Nephron (organoid): ENCODE data around the gene PARVG.

Experiments used
- H3K27ac Mint-ChIP-seq, 3 experiments: 2 replicates each; pipeline ENCODE4 v1.8.0; 2020; ENCODE audit warnings: mixed read lengths in 3 of 3, mild to moderate bottlenecking in 2 of 3, moderate library complexity in 1 of 3
- H3K27me3 Mint-ChIP-seq: 2 replicates; pipeline ENCODE4 v1.8.0; 2021; ENCODE audit warnings: low read depth, mild to moderate bottlenecking, moderate library complexity, mixed read lengths
- H3K36me3 Mint-ChIP-seq: 2 replicates; pipeline ENCODE4 v1.8.0; 2020; ENCODE audit warnings: low read depth, mixed read lengths
- H3K4me1 Mint-ChIP-seq: 2 replicates; pipeline ENCODE4 v1.8.0; 2020; ENCODE audit warnings: mixed read lengths
- H3K4me3 Mint-ChIP-seq, 3 experiments: 2 replicates each; pipeline ENCODE4 v1.8.0; 2020; ENCODE audit warnings: mild to moderate bottlenecking in 3 of 3, mixed read lengths in 3 of 3, moderate library complexity in 2 of 3
- H3K9me3 Mint-ChIP-seq: 2 replicates; pipeline ENCODE4 v1.8.0; 2020; ENCODE audit warnings: mixed read lengths
- CTCF ChIP-seq, 3 experiments: fragments of 200-600 bp; sonication (generic); IDR thresholded peaks; one replicate each; pipeline ENCODE4 v1.5.0; 2021; ENCODE audit warnings: antibody characterized with exemption in 3 of 3; ENCODE audit not compliant: unreplicated experiment in 3 of 3

The PARVG gene

DNA sequence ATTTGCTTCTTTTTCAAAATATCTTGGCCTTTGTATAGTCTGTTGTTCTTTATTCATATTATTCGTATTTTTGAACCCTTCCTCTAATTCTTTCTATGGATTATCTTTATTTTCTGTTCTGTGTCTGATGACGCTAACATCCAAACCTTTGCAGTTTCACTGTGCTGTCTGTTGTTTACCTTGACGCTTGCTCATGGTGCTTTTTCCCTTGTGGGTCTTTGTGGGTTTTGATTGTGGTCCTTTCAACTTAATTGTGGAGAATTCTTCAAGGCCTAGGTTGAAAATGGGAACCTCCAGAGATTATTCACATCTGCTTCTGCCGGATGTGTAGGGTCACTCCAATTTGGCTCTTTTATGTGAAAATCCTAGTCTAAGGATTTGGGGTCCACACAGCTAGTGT lies 34.6 kb downstream of the PARVG start:
- H3K36me3 Mint-ChIP-seq: no peaks in the 10 kb centered on the region
- peaks cover 9% of the 10 kb centered on the region for H3K9me3 Mint-ChIP-seq
- TF ChIP-seq CTCF (IDR thresholded peaks at IDR 0.05; ENCODE audit: unreplicated experiment in 3 of 3): no peak
- peaks cover 20% of the 10 kb centered on the region for H3K27me3 Mint-ChIP-seq
- H3K27ac Mint-ChIP-seq: no peak overlapping the region
- no peak overlapping the region for H3K4me3 Mint-ChIP-seq
- H3K4me1 Mint-ChIP-seq: peaks cover 17% of the 10 kb centered on the region

- peaks cover 9% of the 10 kb centered on the region for H3K27me3 Mint-ChIP-seq
- peaks cover 2% of the 10 kb centered on the region for H3K9me3 Mint-ChIP-seq
Observed at GRCh38 chr22:44217346-44217745, 36.6 kb downstream of the PARVG start.

DNA sequence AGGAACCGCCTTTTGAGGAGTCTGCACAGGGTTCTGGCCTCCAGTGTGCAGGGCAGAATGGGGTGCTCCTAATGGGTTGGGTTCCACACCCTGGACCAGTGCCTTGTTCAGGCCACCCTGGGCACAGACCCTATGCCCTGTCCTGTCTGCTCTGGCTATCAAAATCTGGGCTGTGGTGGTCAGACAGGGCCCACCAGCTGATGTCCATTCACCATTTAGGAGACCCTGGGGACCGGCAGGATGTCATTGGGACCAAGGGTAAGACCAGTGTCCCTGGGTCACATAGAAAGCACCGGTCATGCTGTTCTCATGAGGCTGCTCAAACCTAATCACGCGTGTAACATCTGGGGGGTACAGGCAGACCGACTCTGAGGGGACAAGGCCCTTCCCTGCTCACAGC lies 37.3 kb downstream of the PARVG start:
- no peaks in the 10 kb centered on the region for H3K36me3 Mint-ChIP-seq
- H3K9me3 Mint-ChIP-seq: peaks cover 2% of the 10 kb centered on the region
- no peaks in the 10 kb centered on the region for H3K4me1 Mint-ChIP-seq
- H3K27me3 Mint-ChIP-seq: peaks cover 9% of the 10 kb centered on the region
- no peak overlapping the region for H3K27ac Mint-ChIP-seq
- TF ChIP-seq CTCF (IDR thresholded peaks at IDR 0.05; ENCODE audit: unreplicated experiment in 3 of 3): no peak
- no peak overlapping the region for H3K4me3 Mint-ChIP-seq

More at GRCh38 chr22:44217346-44217745, 36.6 kb downstream of the PARVG start:
- H3K36me3 Mint-ChIP-seq: no peaks in the 10 kb centered on the region
- H3K4me3 Mint-ChIP-seq: no peak overlapping the region
- TF ChIP-seq CTCF (IDR thresholded peaks at IDR 0.05; ENCODE audit: unreplicated experiment in 3 of 3): no peak
- H3K4me1 Mint-ChIP-seq: peaks cover under 1% of the 10 kb centered on the region
- no peak overlapping the region for H3K27ac Mint-ChIP-seq

DNA sequence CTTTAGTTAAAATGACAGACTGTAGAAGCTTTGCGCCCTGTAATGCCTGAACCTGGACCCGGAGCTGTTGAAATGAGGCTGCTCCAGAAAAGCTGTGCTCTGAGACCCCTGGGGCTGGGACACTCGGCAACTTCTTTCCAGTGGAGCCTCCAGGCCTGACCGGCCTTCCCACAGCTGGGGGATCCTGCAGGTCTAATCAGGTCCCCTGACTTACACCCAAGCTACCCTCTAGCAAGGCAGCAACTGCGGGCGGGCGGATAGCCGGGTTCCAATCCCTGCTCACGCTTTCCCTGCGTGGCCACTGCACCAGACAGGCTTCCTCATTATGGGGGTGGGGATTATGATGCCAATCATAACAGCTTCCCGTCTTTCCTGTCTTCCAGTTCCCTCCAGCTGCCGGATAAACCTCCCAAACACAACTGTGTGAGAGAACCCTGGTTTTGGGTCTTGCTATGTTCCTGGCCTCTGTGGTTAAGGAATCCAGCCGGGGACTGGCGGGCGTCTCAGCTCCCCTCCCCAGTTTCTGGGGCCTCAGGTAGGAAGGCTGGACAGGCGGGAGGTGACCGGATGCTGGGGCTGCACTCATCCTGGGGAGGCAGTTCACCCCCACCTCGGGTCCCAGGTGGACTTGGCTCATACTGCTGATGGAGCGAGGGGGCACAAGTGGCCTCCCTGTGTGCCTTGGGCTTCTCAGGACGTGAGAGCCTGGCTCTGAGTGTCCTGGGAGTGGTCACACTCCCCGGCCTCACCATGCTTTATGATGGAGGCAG lies 38.6 kb downstream of the PARVG start:
- Mint-ChIP-seq H3K27me3 (peaks cover 9% of the 10 kb centered on the region), H3K9me3 (peaks cover 2% of the 10 kb centered on the region), H3K27ac (no peak overlapping the region), H3K36me3 (no peaks in the 10 kb centered on the region), H3K4me1 (no peaks in the 10 kb centered on the region), H3K4me3 (no peak overlapping the region)
- no peak for TF ChIP-seq CTCF (IDR thresholded peaks at IDR 0.05; ENCODE audit: unreplicated experiment in 3 of 3)

DNA sequence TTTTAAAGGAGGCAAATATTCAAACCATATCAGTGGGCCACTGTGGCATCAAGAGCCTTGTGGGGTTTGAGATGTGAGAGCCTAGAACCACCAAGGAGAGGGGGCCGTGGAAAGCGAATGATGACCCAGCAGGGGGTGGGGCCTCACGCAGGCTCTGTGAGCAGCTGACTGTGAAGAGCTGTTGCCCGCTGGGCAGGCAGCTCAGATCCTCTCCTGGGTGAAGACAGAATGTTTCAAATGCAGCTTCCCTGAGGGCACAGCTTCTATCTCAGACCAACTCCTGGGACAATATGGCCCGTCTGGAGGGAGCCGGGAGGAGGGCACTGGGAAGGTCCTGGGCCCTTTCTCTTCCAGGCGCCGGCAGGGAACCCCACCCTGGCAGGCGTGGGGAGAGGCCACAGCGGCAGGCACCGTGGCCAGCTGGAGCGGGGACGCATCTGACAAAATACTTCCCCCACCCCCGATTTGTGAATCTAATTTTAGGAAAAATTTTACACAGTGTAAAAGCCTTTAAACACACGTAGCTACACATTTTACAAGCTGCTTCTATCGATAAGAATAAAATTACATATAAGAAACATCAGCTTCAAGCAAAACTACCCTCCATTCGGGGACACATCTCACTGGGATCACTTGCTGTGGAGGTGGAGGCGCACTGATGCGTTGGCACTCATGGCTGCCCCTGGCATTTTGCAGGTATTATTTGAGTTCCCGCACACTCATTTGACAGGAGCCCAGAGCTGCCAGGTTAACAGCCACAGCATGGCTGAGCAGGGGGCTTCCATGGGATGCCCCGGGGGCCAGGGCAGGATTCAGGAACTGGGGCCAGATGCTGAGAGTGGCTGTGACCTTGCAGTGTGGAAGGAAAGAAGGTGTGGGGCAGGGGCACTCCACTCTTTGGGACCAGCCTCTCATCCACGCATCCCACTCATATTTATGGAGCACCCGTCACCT lies 40.3 kb downstream of the PARVG start:
- peaks cover 2% of the 10 kb centered on the region for H3K9me3 Mint-ChIP-seq
- TF ChIP-seq CTCF (IDR thresholded peaks at IDR 0.05; ENCODE audit: unreplicated experiment in 3 of 3): no peak
- H3K36me3 Mint-ChIP-seq: no peaks in the 10 kb centered on the region
- H3K4me1 Mint-ChIP-seq: no peaks in the 10 kb centered on the region
- H3K4me3 Mint-ChIP-seq: no peak overlapping the region
- H3K27me3 Mint-ChIP-seq: peaks cover 20% of the 10 kb centered on the region
- H3K27ac Mint-ChIP-seq: no peak overlapping the region
